Chondrocyte (in vitro differentiated cells): Measurements from ENCODE around the gene CNOT4. TPM values are rescaled to one million over a fixed set of nuclear protein-coding genes. Genes with fewer than 3 reads are reported as not detected.

ENCODE experiments used
- DNase-seq: peaks from one replicate; pipeline ENCODE4 v3.0.0; 2021; ENCODE audit warnings: mixed read lengths, low spot score
- H3K27ac Mint-ChIP-seq: one replicate; pipeline ENCODE4 v1.8.0; 2021; ENCODE audit warnings: mild to moderate bottlenecking, moderate library complexity, mixed read lengths; ENCODE audit not compliant: unreplicated experiment
- H3K27me3 Mint-ChIP-seq: 2 replicates; pipeline ENCODE4 v1.8.0; 2021; ENCODE audit warnings: low read depth, mixed read lengths
- H3K36me3 Mint-ChIP-seq: 2 replicates; pipeline ENCODE4 v1.8.0; 2021; ENCODE audit warnings: low read depth, mixed read lengths
- H3K4me1 Mint-ChIP-seq: 2 replicates; pipeline ENCODE4 v1.8.0; 2021; ENCODE audit warnings: low read depth, mild to moderate bottlenecking, mixed read lengths
- H3K4me3 Mint-ChIP-seq: one replicate; pipeline ENCODE4 v1.8.0; 2021; ENCODE audit warnings: mild to moderate bottlenecking, moderate library complexity, mixed read lengths; ENCODE audit not compliant: unreplicated experiment
- H3K9me3 Mint-ChIP-seq: 2 replicates; pipeline ENCODE4 v1.8.0; 2021; ENCODE audit warnings: low read depth, mixed read lengths
- CTCF ChIP-seq: fragments of 200-600 bp; sonication (generic); IDR thresholded peaks from 2 replicates; pipeline ENCODE4 v1.5.0; 2021; ENCODE audit warnings: antibody characterized with exemption, mild to moderate bottlenecking, moderate library complexity
- long read RNA-seq: library from polyadenylated mRNA; stranded (forward); transcript quantifications from one replicate; pipeline ENCODE4 v2.0.0, GENCODE V29; 2021
- total RNA-seq: library from RNA; stranded (reverse); gene quantifications from 3 replicates; pipeline ENCODE4 v1.2.1, GENCODE V29; 2021

Gene CNOT4
- 16.6 to 25.4 TPM (median 17.8 TPM) in 3 replicates for total RNA-seq
- long read RNA-seq, transcript CNOT4-205 (11 exons, 3,297 nt): major isoform, 5 of 17 reads
- long read RNA-seq, partial matches to known transcripts: 4 of 17 reads
- long read RNA-seq, other reads (novel, unspliced or antisense): 1 of 17 reads

GRCh38 chr7:135509839-135510591 is at the start of gene CNOT4:
Gene CNOT4 (minus strand): TSS chr7:135510102. CDS start chr7:135438331, 71,771 bp downstream.
- peak; percentile 99 for DNase-seq
- H3K36me3 Mint-ChIP-seq: no peaks in the 10 kb centered on the region
- H3K9me3 Mint-ChIP-seq: no peaks in the 10 kb centered on the region
- peaks cover 2% of the 10 kb centered on the region for H3K4me1 Mint-ChIP-seq
- no peak for TF ChIP-seq CTCF
- H3K4me3 Mint-ChIP-seq: no peak within 1 kb of the TSS
- H3K27me3 Mint-ChIP-seq: no peaks in the 10 kb centered on the region
- H3K27ac Mint-ChIP-seq: no peak within 1 kb of the TSS

- no peaks in the 10 kb centered on the region for H3K4me1 Mint-ChIP-seq
- no peak overlapping the region for H3K4me3 Mint-ChIP-seq
- no peaks in the 10 kb centered on the region for H3K9me3 Mint-ChIP-seq
- H3K27ac Mint-ChIP-seq: no peak overlapping the region
- H3K36me3 Mint-ChIP-seq: no peaks in the 10 kb centered on the region
- no peak for DNase-seq
- no peak for TF ChIP-seq CTCF
- no peaks in the 10 kb centered on the region for H3K27me3 Mint-ChIP-seq
Measured at GRCh38 chr7:135558881-135559280, 49.0 kb upstream of the CNOT4 start.

- TF ChIP-seq CTCF: peak; percentile 84
- no peaks in the 10 kb centered on the region for H3K9me3 Mint-ChIP-seq
- H3K27ac Mint-ChIP-seq: no peak overlapping the region
- H3K27me3 Mint-ChIP-seq: no peaks in the 10 kb centered on the region
- H3K36me3 Mint-ChIP-seq: no peaks in the 10 kb centered on the region
- DNase-seq: no peak
- H3K4me3 Mint-ChIP-seq: no peak overlapping the region
- no peaks in the 10 kb centered on the region for H3K4me1 Mint-ChIP-seq
Measured at GRCh38 chr7:135558337-135558767, 48.5 kb upstream of the CNOT4 start.

GRCh38 chr7:135557455-135558336 is 47.8 kb upstream of the CNOT4 start, which contains the start of gene NUP205:
Gene NUP205 (plus strand): TSS chr7:135557917. CDS start chr7:135557945, 28 bp downstream.
- Mint-ChIP-seq H3K27me3 (no peaks in the 10 kb centered on the region), H3K4me1 (no peaks in the 10 kb centered on the region), H3K27ac (no peak within 1 kb of the TSS), H3K9me3 (no peaks in the 10 kb centered on the region), H3K36me3 (no peaks in the 10 kb centered on the region), H3K4me3 (no peak within 1 kb of the TSS)
- no peak for TF ChIP-seq CTCF
- DNase-seq: no peak

GRCh38 chr7:135553346-135553745 is 43.4 kb upstream of the CNOT4 start:
- no peak overlapping the region for H3K4me3 Mint-ChIP-seq
- H3K36me3 Mint-ChIP-seq: no peaks in the 10 kb centered on the region
- H3K27me3 Mint-ChIP-seq: peaks cover 5% of the 10 kb centered on the region
- H3K27ac Mint-ChIP-seq: no peak overlapping the region
- no peaks in the 10 kb centered on the region for H3K9me3 Mint-ChIP-seq
- DNase-seq: no peak
- no peak for TF ChIP-seq CTCF
- H3K4me1 Mint-ChIP-seq: no peaks in the 10 kb centered on the region
